Psoas muscle (tissue), 8 donors: ENCODE data around the gene MTHFR. TPM values are rescaled to one million over a fixed set of nuclear protein-coding genes. Genes with fewer than 3 reads are reported as not detected.

Source experiments
- ATAC-seq, 4 donors: fragments of 200-7000 bp; cut with Tn5 transposase; one replicate each; pipeline ENCODE4 v1.9.1; 2020; ENCODE audit warnings: moderate library complexity in 3 of 4, mild to moderate bottlenecking in 2 of 4
- DNase-seq, 2 donors: peaks; one replicate each; pipeline ENCODE4 v3.0.0-alpha.2; 2020
- H3K27ac ChIP-seq: fragments of 200-600 bp; one replicate; pipeline ENCODE4 v1.8.0; 2022
- H3K27me3 ChIP-seq, 3 donors: fragments of 200-600 bp in 1 of 3; one replicate each; pipeline versions ENCODE4 v1.6.1 to v1.8.0; 2013 to 2022; ENCODE audit warnings: low read length in 2 of 3, mild to moderate bottlenecking in 2 of 3, moderate library complexity in 1 of 3; ENCODE audit not compliant: insufficient read depth in 3 of 3
- H3K36me3 ChIP-seq, 2 donors: fragments of 200-600 bp in 1 of 2; one replicate each; pipeline versions ENCODE4 v1.6.1 to v1.8.0; 2013 to 2022; ENCODE audit warnings: low read depth in 1 of 2, mild to moderate bottlenecking in 1 of 2, moderate library complexity in 1 of 2; ENCODE audit not compliant: insufficient read depth in 1 of 2
- H3K4me1 ChIP-seq: fragments of 200-600 bp; one replicate; pipeline ENCODE4 v1.8.0; 2022
- H3K4me3 ChIP-seq: fragments of 200-600 bp; one replicate; pipeline ENCODE4 v1.8.0; 2022; ENCODE audit warnings: mild to moderate bottlenecking
- H3K9me3 ChIP-seq: fragments of 200-600 bp; one replicate; pipeline ENCODE4 v1.8.0; 2022
- CTCF ChIP-seq: fragments of 200-600 bp; IDR thresholded peaks from one replicate; pipeline ENCODE4 v1.8.0; 2022; ENCODE audit warnings: antibody characterized with exemption
- WGBS, 3 donors: extraction: QIAGEN DNeasy Blood & Tissue Kit; methylation state at CpG; one replicate each; pipeline versions ENCODE4 v1.1.6 to v1.1.7; 2013; 5-methylcytosine and 5-hydroxymethylcytosine counted together
- intact Hi-C, 2 donors: fragments of 100-400 bp; cut with DNase I; formaldehyde crosslinking; loops; one replicate each; pipeline versions ENCODE4 v1.11.0 to v1.14.2; 2022
- polyA plus RNA-seq, 3 donors: library from polyadenylated mRNA; stranded (reverse); fragments of 200-250 nt; gene quantifications; one replicate each; pipeline ENCODE4 v1.2.3, GENCODE V29; 2013
- total RNA-seq, 4 donors: library from RNA; stranded (reverse); fragmentation: NEBNext Ultra II Directional in 2 of 4; extraction: Animal tissue kit (Norgen Biotek cat#: 25700) in 2 of 4; gene quantifications; one replicate each; pipeline versions ENCODE4 v1.2.1 to v1.2.4, GENCODE V29; 2021 to 2023
- donor health status: healthy with polysubstance abuse.
- donor health status: DM: no; HTN: no; CAD: no; lungs with moderate emphysema.
- donor health status: Bipolar disorder and iron deficiency.
- donor health status: healthy.
- donor health status: DM: yes; HTN: yes; CAD: no.
- donor health status: DM: no; HTN: no; CAD: no.
- donor health status: DM: no; HTN: no; CAD: no.
- donor health status: DM: yes; HTN: yes; CAD: no.

The MTHFR gene
- total and polyA plus RNA-seq, 7 donors, result 5.8 to 26.2 (median 15.3) TPM

- intact Hi-C loops, result no loop called here
- ATAC-seq (no peak), DNase-seq (no peak)
- Histone ChIP-seq H3K27ac (no peak overlapping the region), H3K36me3 (no peaks in the 10 kb centered on the region), H3K27me3 (peaks cover 0 to 20% (median 3%) of the 10 kb centered on the region in 3 donors), H3K4me1 (no peaks in the 10 kb centered on the region), H3K9me3 (no peaks in the 10 kb centered on the region), H3K4me3 (no peak overlapping the region)
- WGBS, 3 donors, result 73 to 82% (median 73%) methylated on average over 19 of the region's 19 CpGs
- TF ChIP-seq CTCF, result no peak
These were observed 39.9 kb downstream of the MTHFR start for GRCh38 chr1:11765661-11766428.

GRCh38 chr1:11764519-11764918 lies 41.2 kb downstream of the MTHFR start:
- Histone ChIP-seq H3K27ac (no peak overlapping the region), H3K9me3 (no peaks in the 10 kb centered on the region), H3K27me3 (peaks cover 0 to 20% (median 3%) of the 10 kb centered on the region in 3 donors), H3K4me3 (no peak overlapping the region), H3K36me3 (no peaks in the 10 kb centered on the region), H3K4me1 (no peaks in the 10 kb centered on the region)
- ATAC-seq (no peak), DNase-seq (no peak)
- no peak for TF ChIP-seq CTCF
- 78 to 79% (median 78%) methylated on average over 7 of the region's 7 CpGs for WGBS, 3 donors
- intact Hi-C loops, result no loop called here

GRCh38 chr1:11764115-11764514 lies 41.6 kb downstream of the MTHFR start:
- intact Hi-C loops, result no loop called here
- no peaks in the 10 kb centered on the region for H3K9me3 ChIP-seq
- H3K27ac ChIP-seq, result no peak overlapping the region
- 82 to 97% (median 92%) methylated on average over 3 of the region's 3 CpGs for WGBS, 3 donors
- peaks cover 0 to 20% (median 3%) of the 10 kb centered on the region in 3 donors for H3K27me3 ChIP-seq
- DNase-seq, result no peak
- TF ChIP-seq CTCF, result no peak
- H3K4me1 ChIP-seq, result no peaks in the 10 kb centered on the region
- ATAC-seq, result no peak
- no peaks in the 10 kb centered on the region for H3K36me3 ChIP-seq
- no peak overlapping the region for H3K4me3 ChIP-seq

GRCh38 chr1:11761988-11762406 lies 43.8 kb downstream of the MTHFR start, which contains the start of gene C1orf167:
C1orf167 (plus strand) TSS chr1:11762193; CDS start chr1:11764401, 2,208 bp downstream.
- 5 to 6% (median 5%) methylated on average over 27 to 29 of the region's 29 CpGs for WGBS, 3 donors
- intact Hi-C loops, result no loop called here
- ATAC-seq (peak in 3 of 4 donors; percentile 33 to 52 (median 40)), DNase-seq (no peak)
- H3K4me1 ChIP-seq, result no peaks in the 10 kb centered on the region
- peaks cover 0 to 20% (median 3%) of the 10 kb centered on the region in 3 donors for H3K27me3 ChIP-seq
- H3K4me3 ChIP-seq, result peak within 1 kb of the TSS; percentile 28
- TF ChIP-seq CTCF, result no peak
- H3K27ac ChIP-seq, result no peak within 1 kb of the TSS
- H3K36me3 ChIP-seq, result no peaks in the 10 kb centered on the region
- no peaks in the 10 kb centered on the region for H3K9me3 ChIP-seq
